Measurements from ENCODE around the gene ANGPT4.
"Not testable (repeated sequence)": the region's sequence is repeated elsewhere in the genome, so short reads cannot be mapped to it uniquely, and the experiment has no call there.

ANGPT4 gene

GRCh38 chr20:830011-830521, 86.1 kb downstream of the ANGPT4 start:
- no peak for TF ChIP-seq CTCF (IDR thresholded peaks at IDR 0.05; ENCODE audit: insufficient read depth, low read length, poor library complexity, severe bottlenecking)
- TF ChIP-seq EZH2phosphoT487 (conservative IDR thresholded peaks at IDR 0.05; ENCODE audit: low read length), result no peak
- H2AFZ ChIP-seq (ENCODE audit: low read depth, low read length, severe bottlenecking), result no peak overlapping the region
- H4K20me1 ChIP-seq (ENCODE audit: low read depth, low read length), result no peaks in the 10 kb centered on the region
- H3K27ac ChIP-seq (ENCODE audit: low read depth, low read length), result no peak overlapping the region
- no peaks in the 10 kb centered on the region for H3K9me3 ChIP-seq (ENCODE audit: insufficient read depth, low read length)
- H3K9ac ChIP-seq (ENCODE audit: low read length), result no peak overlapping the region
- H3K9me2 ChIP-seq (replicated peaks; ENCODE audit: insufficient read depth, low read length), result no peaks in the 10 kb centered on the region
- no peaks in the 10 kb centered on the region for H3K27me3 ChIP-seq (ENCODE audit: low read length)
- no peak overlapping the region for H3K4me3 ChIP-seq (ENCODE audit: insufficient read depth, low read length, poor library complexity, severe bottlenecking)
- no peak overlapping the region for H3K4me2 ChIP-seq (ENCODE audit: low read depth, low read length, poor library complexity, severe bottlenecking)
- H3F3A ChIP-seq (ENCODE audit: insufficient read depth), result no peaks in the 10 kb centered on the region
- no peaks in the 10 kb centered on the region for H3K79me2 ChIP-seq (ENCODE audit: insufficient read depth, low read length)
- H3K36me3 ChIP-seq (ENCODE audit: low read length), result no peaks in the 10 kb centered on the region

GRCh38 chr20:829551-829950, 86.6 kb downstream of the ANGPT4 start:
- Histone ChIP-seq H3K36me3 (ENCODE audit: low read length) (no peaks in the 10 kb centered on the region), H3F3A (ENCODE audit: insufficient read depth) (no peaks in the 10 kb centered on the region), H2AFZ (ENCODE audit: low read depth, low read length, severe bottlenecking) (no peak overlapping the region), H3K4me2 (ENCODE audit: low read depth, low read length, poor library complexity, severe bottlenecking) (no peak overlapping the region), H3K9ac (ENCODE audit: low read length) (no peak overlapping the region), H3K27me3 (ENCODE audit: low read length) (no peaks in the 10 kb centered on the region), H3K27ac (ENCODE audit: low read depth, low read length) (no peak overlapping the region), H3K79me2 (ENCODE audit: insufficient read depth, low read length) (no peaks in the 10 kb centered on the region), H3K9me3 (ENCODE audit: insufficient read depth, low read length) (no peaks in the 10 kb centered on the region), H4K20me1 (ENCODE audit: low read depth, low read length) (no peaks in the 10 kb centered on the region), H3K9me2 (replicated peaks; ENCODE audit: insufficient read depth, low read length) (no peaks in the 10 kb centered on the region), H3K4me3 (ENCODE audit: insufficient read depth, low read length, poor library complexity, severe bottlenecking) (no peak overlapping the region)
- TF ChIP-seq CTCF (IDR thresholded peaks at IDR 0.05; ENCODE audit: insufficient read depth, low read length, poor library complexity, severe bottlenecking) (no peak), EZH2phosphoT487 (conservative IDR thresholded peaks at IDR 0.05; ENCODE audit: low read length) (no peak)

- no peaks in the 10 kb centered on the region for H3K9me3 ChIP-seq (ENCODE audit: insufficient read depth, low read length)
- H3K4me2 ChIP-seq (ENCODE audit: low read depth, low read length, poor library complexity, severe bottlenecking), result no peak overlapping the region
- no peaks in the 10 kb centered on the region for H3K27me3 ChIP-seq (ENCODE audit: low read length)
- H2AFZ ChIP-seq (ENCODE audit: low read depth, low read length, severe bottlenecking), result no peak overlapping the region
- no peak for TF ChIP-seq CTCF (IDR thresholded peaks at IDR 0.05; ENCODE audit: insufficient read depth, low read length, poor library complexity, severe bottlenecking)
- TF ChIP-seq EZH2phosphoT487 (conservative IDR thresholded peaks at IDR 0.05; ENCODE audit: low read length), result no peak
- H3K27ac ChIP-seq (ENCODE audit: low read depth, low read length), result no peak overlapping the region
- H3K4me3 ChIP-seq (ENCODE audit: insufficient read depth, low read length, poor library complexity, severe bottlenecking), result no peak overlapping the region
- no peaks in the 10 kb centered on the region for H3F3A ChIP-seq (ENCODE audit: insufficient read depth)
- H3K36me3 ChIP-seq (ENCODE audit: low read length), result no peaks in the 10 kb centered on the region
- H4K20me1 ChIP-seq (ENCODE audit: low read depth, low read length), result no peaks in the 10 kb centered on the region
- H3K9ac ChIP-seq (ENCODE audit: low read length), result no peak overlapping the region
- H3K9me2 ChIP-seq (replicated peaks; ENCODE audit: insufficient read depth, low read length), result no peaks in the 10 kb centered on the region
- H3K79me2 ChIP-seq (ENCODE audit: insufficient read depth, low read length), result no peaks in the 10 kb centered on the region
Measured at GRCh38 chr20:828987-829386, 87.1 kb downstream of the ANGPT4 start.

- not testable (repeated sequence) for H3K27me3 ChIP-seq (ENCODE audit: low read length); H4K20me1 ChIP-seq (ENCODE audit: low read depth, low read length); H3K36me3 ChIP-seq (ENCODE audit: low read length); H2AFZ ChIP-seq (ENCODE audit: low read depth, low read length, severe bottlenecking); H3K9me2 ChIP-seq (replicated peaks; ENCODE audit: insufficient read depth, low read length); H3K27ac ChIP-seq (ENCODE audit: low read depth, low read length); H3K4me3 ChIP-seq (ENCODE audit: insufficient read depth, low read length, poor library complexity, severe bottlenecking); H3K4me2 ChIP-seq (ENCODE audit: low read depth, low read length, poor library complexity, severe bottlenecking); H3K9me3 ChIP-seq (ENCODE audit: insufficient read depth, low read length); H3K9ac ChIP-seq (ENCODE audit: low read length); H3F3A ChIP-seq (ENCODE audit: insufficient read depth); H3K79me2 ChIP-seq (ENCODE audit: insufficient read depth, low read length)
Measured at GRCh38 chr20:827981-828380, 88.2 kb downstream of the ANGPT4 start.

Data from SU-DHL-6 (cell line).